ENCODE data around the gene TP53I11.

DNA sequence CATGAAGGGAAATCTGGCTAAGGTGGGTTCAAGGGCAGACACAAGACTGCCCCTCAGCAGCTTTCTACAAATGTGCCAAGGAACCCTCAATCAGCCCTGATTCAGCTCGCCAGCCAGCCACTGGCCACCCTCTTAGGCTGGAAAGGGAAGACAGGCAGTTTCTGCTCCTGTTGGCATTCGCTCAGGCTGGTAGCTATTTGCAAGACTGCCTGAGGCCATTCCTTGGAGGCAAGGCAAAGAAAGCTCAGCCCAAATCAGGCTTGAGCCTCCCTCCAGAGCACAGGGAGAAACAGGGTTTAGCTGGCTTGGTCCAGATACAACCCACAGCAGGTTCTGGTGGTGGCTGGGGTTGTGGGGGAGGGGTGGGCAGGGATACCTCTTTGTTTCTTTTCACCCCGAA lies 19.2 kb downstream of the TP53I11 start:
- TF ChIP-seq, protein P1, sequence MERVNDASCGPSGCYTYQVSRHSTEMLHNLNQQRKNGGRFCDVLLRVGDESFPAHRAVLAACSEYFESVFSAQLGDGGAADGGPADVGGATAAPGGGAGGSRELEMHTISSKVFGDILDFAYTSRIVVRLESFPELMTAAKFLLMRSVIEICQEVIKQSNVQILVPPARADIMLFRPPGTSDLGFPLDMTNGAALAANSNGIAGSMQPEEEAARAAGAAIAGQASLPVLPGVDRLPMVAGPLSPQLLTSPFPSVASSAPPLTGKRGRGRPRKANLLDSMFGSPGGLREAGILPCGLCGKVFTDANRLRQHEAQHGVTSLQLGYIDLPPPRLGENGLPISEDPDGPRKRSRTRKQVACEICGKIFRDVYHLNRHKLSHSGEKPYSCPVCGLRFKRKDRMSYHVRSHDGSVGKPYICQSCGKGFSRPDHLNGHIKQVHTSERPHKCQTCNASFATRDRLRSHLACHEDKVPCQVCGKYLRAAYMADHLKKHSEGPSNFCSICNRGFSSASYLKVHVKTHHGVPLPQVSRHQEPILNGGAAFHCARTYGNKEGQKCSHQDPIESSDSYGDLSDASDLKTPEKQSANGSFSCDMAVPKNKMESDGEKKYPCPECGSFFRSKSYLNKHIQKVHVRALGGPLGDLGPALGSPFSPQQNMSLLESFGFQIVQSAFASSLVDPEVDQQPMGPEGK (CRISPR knock-in tag; IDR thresholded peaks at IDR 0.05; ENCODE audit: borderline replicate concordance) = no peak
- TF ChIP-seq, protein P2, sequence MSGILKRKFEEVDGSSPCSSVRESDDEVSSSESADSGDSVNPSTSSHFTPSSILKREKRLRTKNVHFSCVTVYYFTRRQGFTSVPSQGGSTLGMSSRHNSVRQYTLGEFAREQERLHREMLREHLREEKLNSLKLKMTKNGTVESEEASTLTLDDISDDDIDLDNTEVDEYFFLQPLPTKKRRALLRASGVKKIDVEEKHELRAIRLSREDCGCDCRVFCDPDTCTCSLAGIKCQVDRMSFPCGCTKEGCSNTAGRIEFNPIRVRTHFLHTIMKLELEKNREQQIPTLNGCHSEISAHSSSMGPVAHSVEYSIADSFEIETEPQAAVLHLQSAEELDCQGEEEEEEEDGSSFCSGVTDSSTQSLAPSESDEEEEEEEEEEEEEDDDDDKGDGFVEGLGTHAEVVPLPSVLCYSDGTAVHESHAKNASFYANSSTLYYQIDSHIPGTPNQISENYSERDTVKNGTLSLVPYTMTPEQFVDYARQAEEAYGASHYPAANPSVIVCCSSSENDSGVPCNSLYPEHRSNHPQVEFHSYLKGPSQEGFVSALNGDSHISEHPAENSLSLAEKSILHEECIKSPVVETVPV (CRISPR knock-in tag; IDR thresholded peaks at IDR 0.05) = no peak
- TF ChIP-seq, protein P3, sequence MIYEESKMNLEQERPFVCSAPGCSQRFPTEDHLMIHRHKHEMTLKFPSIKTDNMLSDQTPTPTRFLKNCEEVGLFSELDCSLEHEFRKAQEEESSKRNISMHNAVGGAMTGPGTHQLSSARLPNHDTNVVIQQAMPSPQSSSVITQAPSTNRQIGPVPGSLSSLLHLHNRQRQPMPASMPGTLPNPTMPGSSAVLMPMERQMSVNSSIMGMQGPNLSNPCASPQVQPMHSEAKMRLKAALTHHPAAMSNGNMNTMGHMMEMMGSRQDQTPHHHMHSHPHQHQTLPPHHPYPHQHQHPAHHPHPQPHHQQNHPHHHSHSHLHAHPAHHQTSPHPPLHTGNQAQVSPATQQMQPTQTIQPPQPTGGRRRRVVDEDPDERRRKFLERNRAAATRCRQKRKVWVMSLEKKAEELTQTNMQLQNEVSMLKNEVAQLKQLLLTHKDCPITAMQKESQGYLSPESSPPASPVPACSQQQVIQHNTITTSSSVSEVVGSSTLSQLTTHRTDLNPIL (CRISPR knock-in tag; IDR thresholded peaks at IDR 0.05; ENCODE audit: low read depth) = no peak
- TF ChIP-seq TCF4 (CRISPR knock-in tag; IDR thresholded peaks at IDR 0.05; ENCODE audit: borderline replicate concordance) (no peak), RARB (CRISPR knock-in tag; IDR thresholded peaks at IDR 0.05) (no peak), ZNF565 (CRISPR knock-in tag; conservative IDR thresholded peaks at IDR 0.05; ENCODE audit: low read depth) (no peak)
